OCI-LY7 (cell line): Measurements from ENCODE around the gene FGF8.

ENCODE experiments used
- CTCF ChIP-seq: fragments of 200-600 bp; sonication (generic); conservative IDR thresholded peaks from 2 replicates; pipeline ENCODE4 v1.5.1; 2014; ENCODE audit warnings: mild to moderate bottlenecking, antibody characterized with exemption, low read length, moderate library complexity, mixed read lengths
- EZH2phosphoT487 ChIP-seq: fragments of 200-600 bp; sonication (generic); IDR thresholded peaks from 2 replicates; pipeline ENCODE4 v1.6.1; 2018; ENCODE audit warnings: low read depth, borderline replicate concordance, mild to moderate bottlenecking, mixed run types, antibody characterized with exemption, low read length, moderate library complexity, mixed read lengths

DNA sequence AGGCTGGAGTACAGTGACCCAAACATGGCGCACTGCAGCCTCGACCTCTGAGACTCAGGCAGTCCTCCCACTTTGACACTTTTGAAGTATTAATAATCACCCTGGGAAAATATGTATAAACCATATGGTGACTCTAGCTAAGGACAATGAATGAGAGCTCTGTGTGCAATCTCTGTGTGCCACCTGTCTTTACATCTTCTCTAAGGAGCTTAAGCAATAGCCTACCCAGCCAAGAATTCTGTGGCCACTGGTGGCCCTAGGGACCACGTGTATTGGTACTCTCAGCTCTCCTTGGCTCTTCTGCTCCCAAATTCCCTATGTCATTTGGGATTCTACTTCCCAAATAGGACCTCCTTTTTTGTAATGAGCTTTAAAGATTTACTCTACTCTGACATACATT lies 23.7 kb downstream of the FGF8 start:
- TF ChIP-seq CTCF (no peak), EZH2phosphoT487 (no peak)
